NCI-H2029 (cell line): ENCODE measurements around the gene SLC35A3.

ENCODE experiments used
- DNase-seq: peaks from one replicate; lab custom pipeline; 2025; lab: John Stamatoyannopoulos, UW

The SLC35A3 gene

DNA sequence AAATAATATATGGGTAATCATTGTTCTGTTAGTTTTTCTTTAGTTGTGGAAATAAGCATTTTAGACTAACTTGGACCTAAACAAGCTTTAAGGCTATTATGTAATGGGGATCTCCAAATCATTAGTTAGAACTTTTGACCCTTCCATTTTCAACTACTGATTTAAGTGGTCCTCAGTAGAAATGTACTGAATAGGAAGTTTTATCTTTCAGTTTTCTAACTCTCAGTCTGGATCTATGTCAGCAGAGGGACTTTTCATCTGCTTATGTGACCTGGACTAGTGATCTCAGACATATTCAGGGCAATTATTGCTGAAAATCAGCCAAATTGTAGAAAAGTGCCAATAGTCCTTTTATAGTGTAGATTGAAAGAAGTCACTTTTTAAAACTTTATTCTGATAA lies 106.9 kb downstream of the SLC35A3 start:
- DNase-seq: no peak

DNA sequence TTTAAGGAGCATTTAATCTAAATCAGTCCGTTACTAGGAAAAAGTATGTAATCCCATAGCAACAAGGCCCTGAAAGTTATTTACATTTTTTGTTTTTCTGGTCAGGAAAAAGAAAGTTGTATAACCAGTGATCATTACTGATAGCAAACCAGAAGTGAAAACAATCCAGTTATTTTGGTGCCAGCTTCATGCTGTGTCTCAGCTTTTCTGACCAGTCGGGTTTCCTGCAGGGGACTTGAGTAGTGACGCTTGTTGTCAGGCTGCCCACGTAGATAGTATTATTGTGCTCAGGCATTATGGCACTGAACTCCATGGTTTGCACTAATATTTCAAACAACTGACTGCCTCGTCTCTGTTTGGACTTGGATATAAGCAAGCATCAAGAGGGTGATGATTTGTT lies 107.7 kb downstream of the SLC35A3 start:
- DNase-seq: no peak

DNA sequence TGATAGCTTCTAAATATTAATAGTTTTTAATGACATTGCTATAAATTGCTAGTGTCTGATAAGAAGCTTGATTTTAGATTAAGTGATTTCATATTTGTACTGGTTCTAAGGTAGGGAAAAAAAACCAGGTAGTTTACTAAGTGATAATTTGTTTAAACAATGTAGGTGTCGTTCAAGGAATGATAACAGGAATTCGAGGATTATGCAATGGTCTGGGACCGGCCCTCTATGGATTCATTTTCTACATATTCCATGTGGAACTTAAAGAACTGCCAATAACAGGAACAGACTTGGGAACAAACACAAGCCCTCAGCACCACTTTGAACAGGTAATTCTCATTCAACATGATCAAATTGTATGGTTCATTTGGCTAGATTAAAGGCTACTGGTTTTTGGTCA lies 110.5 kb downstream of the SLC35A3 start:
- DNase-seq: no peak
